HEK293 (cell line): ENCODE measurements around the gene PIGM.
A peak's percentile ranks its signal among the peaks of the same experiment; 100 is the strongest.

Source experiments
- CTCF ChIA-PET: fragments of 350-600 bp; formaldehyde crosslinking; extraction: SDS; loops from one replicate; lab custom pipeline; 2021; ENCODE audit warnings: antibody characterized with exemption; lab: Yijun Ruan, JAX
- POLR2A ChIA-PET: fragments of 300-600 bp; formaldehyde crosslinking; extraction: SDS; loops from one replicate; lab custom pipeline; 2020; ENCODE audit warnings: antibody characterized with exemption, inconsistent platforms; lab: Yijun Ruan, JAX
- H3K27ac ChIP-seq: fragments of 200-500 bp; sonication (Bioruptor generic); 2 replicates; pipeline ENCODE4 v1.5.1; 2014; ENCODE audit warnings: low read depth, low read length, control low read depth, inconsistent platforms; ENCODE audit errors: extremely low read depth
- H3K36me3 ChIP-seq, 2 experiments: fragments of 200-500 bp in 1 of 2; sonication (Bioruptor generic) in 1 of 2; 1 replicate in 1 of 2; 2 replicates in 1 of 2; pipeline ENCODE4 v1.5.1; 2014 to 2017; ENCODE audit warnings: inconsistent platforms in 2 of 2, low read length in 2 of 2; ENCODE audit not compliant: control insufficient read depth in 2 of 2, insufficient read depth in 1 of 2
- H3K4me1 ChIP-seq: fragments of 200-500 bp; sonication (Bioruptor generic); 2 replicates; pipeline ENCODE4 v1.5.1; 2014; ENCODE audit warnings: mild to moderate bottlenecking, low read length, inconsistent platforms; ENCODE audit not compliant: control insufficient read depth, insufficient read depth
- H3K4me3 ChIP-seq: 2 replicates; pipeline ENCODE4 v1.5.1; 2011; ENCODE audit warnings: low read depth, mild to moderate bottlenecking, control low read depth, low read length, moderate library complexity
- H3K9me3 ChIP-seq: fragments of 200-500 bp; sonication (Bioruptor generic); 2 replicates; pipeline ENCODE4 v1.5.1; 2014; ENCODE audit warnings: low read depth, low read length, inconsistent platforms; ENCODE audit not compliant: control insufficient read depth, insufficient read depth
- HOXA7 ChIP-seq: sonication (generic); formaldehyde crosslinking; IDR thresholded peaks from 2 replicates; pipeline ENCODE4 v1.8.1; 2022; ENCODE audit warnings: missing genetic modification reagents, borderline replicate concordance
- KLF9 ChIP-seq: fragments of 450-650 bp; formaldehyde crosslinking; IDR thresholded peaks from 2 replicates; pipeline ENCODE4 v1.5.1; 2016; ENCODE audit warnings: missing biosample characterization, missing genetic modification characterization, low read depth
- MEIS1 ChIP-seq: sonication (generic); formaldehyde crosslinking; IDR thresholded peaks from 2 replicates; pipeline ENCODE4 v1.8.1; 2022; ENCODE audit warnings: missing genetic modification reagents, mild to moderate bottlenecking, borderline replicate concordance
- PRDM6 ChIP-seq: fragments of 450-650 bp; formaldehyde crosslinking; IDR thresholded peaks from 2 replicates; pipeline ENCODE4 v1.5.1; 2017; ENCODE audit warnings: missing biosample characterization, missing genetic modification characterization
- SCRT1 ChIP-seq: fragments of 450-650 bp; formaldehyde crosslinking; IDR thresholded peaks from 2 replicates; pipeline ENCODE4 v1.5.1; 2016; ENCODE audit warnings: missing biosample characterization, missing genetic modification characterization, borderline replicate concordance
- SP7 ChIP-seq: fragments of 450-650 bp; formaldehyde crosslinking; IDR thresholded peaks from 2 replicates; pipeline ENCODE4 v1.5.1; 2016; ENCODE audit warnings: missing biosample characterization, missing genetic modification characterization
- ZNF132 ChIP-seq: fragments of 450-650 bp; formaldehyde crosslinking; IDR thresholded peaks from 2 replicates; pipeline ENCODE4 v1.5.1; 2017; ENCODE audit warnings: missing biosample characterization, missing genetic modification characterization, borderline replicate concordance
- ZNF24 ChIP-seq: fragments of 450-650 bp; formaldehyde crosslinking; IDR thresholded peaks from 2 replicates; pipeline ENCODE4 v1.5.1; 2016; ENCODE audit warnings: missing biosample characterization, missing genetic modification characterization
- ZNF362 ChIP-seq: fragments of 450-650 bp; formaldehyde crosslinking; IDR thresholded peaks from 2 replicates; pipeline ENCODE4 v1.5.1; 2016; ENCODE audit warnings: missing biosample characterization, missing genetic modification characterization
- ZNF366 ChIP-seq: fragments of 450-650 bp; formaldehyde crosslinking; conservative IDR thresholded peaks from 2 replicates; pipeline ENCODE4 v1.5.1; 2016; ENCODE audit warnings: missing biosample characterization, missing genetic modification characterization
- ZNF558 ChIP-seq: fragments of 450-650 bp; formaldehyde crosslinking; IDR thresholded peaks from 2 replicates; pipeline ENCODE4 v1.5.1; 2016; ENCODE audit warnings: missing biosample characterization, missing genetic modification characterization
- ZNF561 ChIP-seq: fragments of 450-650 bp; IDR thresholded peaks from 2 replicates; pipeline ENCODE4 v1.5.1; 2018; ENCODE audit warnings: missing biosample characterization, missing genetic modification characterization, borderline replicate concordance
- ZNF747 ChIP-seq: fragments of 450-650 bp; formaldehyde crosslinking; IDR thresholded peaks from 2 replicates; pipeline ENCODE4 v1.5.1; 2016; ENCODE audit warnings: missing biosample characterization, missing genetic modification characterization
- ZNF76 ChIP-seq: fragments of 450-650 bp; formaldehyde crosslinking; IDR thresholded peaks from 2 replicates; pipeline ENCODE4; 2016; ENCODE audit warnings: low read depth, missing biosample characterization, missing genetic modification characterization, borderline replicate concordance
- TF ChIP-seq, protein P1 (sequence below): fragments of 450-650 bp; formaldehyde crosslinking; IDR thresholded peaks from 2 replicates; pipeline ENCODE4 v1.5.1; 2016; ENCODE audit warnings: missing biosample characterization, missing genetic modification characterization, borderline replicate concordance
- TF ChIP-seq, protein P2 (sequence below): fragments of 450-650 bp; formaldehyde crosslinking; IDR thresholded peaks from 2 replicates; pipeline ENCODE4 v1.5.1; 2016; ENCODE audit warnings: missing biosample characterization, missing genetic modification characterization
- TF ChIP-seq, protein P3 (sequence below): fragments of 450-650 bp; formaldehyde crosslinking; IDR thresholded peaks from 2 replicates; pipeline ENCODE4 v1.5.1; 2016; ENCODE audit warnings: missing biosample characterization, missing genetic modification characterization, low read depth
- TF ChIP-seq, protein P4 (sequence below): fragments of 450-650 bp; IDR thresholded peaks from 2 replicates; pipeline ENCODE4 v1.5.1; 2018; ENCODE audit warnings: missing biosample characterization, mild to moderate bottlenecking, missing genetic modification characterization

The PIGM gene

DNA sequence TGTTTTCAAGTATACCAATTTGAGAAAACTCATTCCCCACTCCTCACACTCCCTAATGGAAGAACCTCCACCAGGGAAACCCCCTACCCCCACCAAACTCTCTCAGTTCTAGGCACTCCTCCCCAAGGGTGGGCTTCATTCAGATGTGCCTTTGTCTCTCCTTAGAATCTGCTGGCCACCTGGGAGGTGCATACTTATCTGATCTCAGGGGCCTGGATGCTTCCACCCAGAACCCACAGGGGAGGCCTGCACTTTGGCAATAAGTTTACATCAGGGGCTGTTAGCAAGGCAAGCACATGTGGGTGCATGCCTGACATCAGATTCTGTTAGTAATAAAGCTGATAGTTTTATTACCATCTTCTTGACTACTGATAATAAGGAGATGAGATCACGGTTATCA lies 45.3 kb downstream of the PIGM start:
- TF ChIP-seq, protein P1, sequence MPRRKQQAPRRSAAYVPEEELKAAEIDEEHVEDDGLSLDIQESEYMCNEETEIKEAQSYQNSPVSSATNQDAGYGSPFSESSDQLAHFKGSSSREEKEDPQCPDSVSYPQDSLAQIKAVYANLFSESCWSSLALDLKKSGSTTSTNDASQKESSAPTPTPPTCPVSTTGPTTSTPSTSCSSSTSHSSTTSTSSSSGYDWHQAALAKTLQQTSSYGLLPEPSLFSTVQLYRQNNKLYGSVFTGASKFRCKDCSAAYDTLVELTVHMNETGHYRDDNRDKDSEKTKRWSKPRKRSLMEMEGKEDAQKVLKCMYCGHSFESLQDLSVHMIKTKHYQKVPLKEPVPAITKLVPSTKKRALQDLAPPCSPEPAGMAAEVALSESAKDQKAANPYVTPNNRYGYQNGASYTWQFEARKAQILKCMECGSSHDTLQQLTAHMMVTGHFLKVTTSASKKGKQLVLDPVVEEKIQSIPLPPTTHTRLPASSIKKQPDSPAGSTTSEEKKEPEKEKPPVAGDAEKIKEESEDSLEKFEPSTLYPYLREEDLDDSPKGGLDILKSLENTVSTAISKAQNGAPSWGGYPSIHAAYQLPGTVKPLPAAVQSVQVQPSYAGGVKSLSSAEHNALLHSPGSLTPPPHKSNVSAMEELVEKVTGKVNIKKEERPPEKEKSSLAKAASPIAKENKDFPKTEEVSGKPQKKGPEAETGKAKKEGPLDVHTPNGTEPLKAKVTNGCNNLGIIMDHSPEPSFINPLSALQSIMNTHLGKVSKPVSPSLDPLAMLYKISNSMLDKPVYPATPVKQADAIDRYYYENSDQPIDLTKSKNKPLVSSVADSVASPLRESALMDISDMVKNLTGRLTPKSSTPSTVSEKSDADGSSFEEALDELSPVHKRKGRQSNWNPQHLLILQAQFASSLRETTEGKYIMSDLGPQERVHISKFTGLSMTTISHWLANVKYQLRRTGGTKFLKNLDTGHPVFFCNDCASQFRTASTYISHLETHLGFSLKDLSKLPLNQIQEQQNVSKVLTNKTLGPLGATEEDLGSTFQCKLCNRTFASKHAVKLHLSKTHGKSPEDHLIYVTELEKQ (tag by site-specific recombination), result no peak
- TF ChIP-seq, protein P2, sequence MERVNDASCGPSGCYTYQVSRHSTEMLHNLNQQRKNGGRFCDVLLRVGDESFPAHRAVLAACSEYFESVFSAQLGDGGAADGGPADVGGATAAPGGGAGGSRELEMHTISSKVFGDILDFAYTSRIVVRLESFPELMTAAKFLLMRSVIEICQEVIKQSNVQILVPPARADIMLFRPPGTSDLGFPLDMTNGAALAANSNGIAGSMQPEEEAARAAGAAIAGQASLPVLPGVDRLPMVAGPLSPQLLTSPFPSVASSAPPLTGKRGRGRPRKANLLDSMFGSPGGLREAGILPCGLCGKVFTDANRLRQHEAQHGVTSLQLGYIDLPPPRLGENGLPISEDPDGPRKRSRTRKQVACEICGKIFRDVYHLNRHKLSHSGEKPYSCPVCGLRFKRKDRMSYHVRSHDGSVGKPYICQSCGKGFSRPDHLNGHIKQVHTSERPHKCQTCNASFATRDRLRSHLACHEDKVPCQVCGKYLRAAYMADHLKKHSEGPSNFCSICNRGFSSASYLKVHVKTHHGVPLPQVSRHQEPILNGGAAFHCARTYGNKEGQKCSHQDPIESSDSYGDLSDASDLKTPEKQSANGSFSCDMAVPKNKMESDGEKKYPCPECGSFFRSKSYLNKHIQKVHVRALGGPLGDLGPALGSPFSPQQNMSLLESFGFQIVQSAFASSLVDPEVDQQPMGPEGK (tag by site-specific recombination), result no peak
- TF ChIP-seq ZNF76 (tag by site-specific recombination) (no peak), MEIS1 (CRISPR knock-in tag) (no peak), ZNF558 (tag by site-specific recombination) (peak; percentile 90)
- CTCF ChIA-PET, result interaction anchor here (1.6 kb wide), 1 partner anchor 19 kb away, joined by 4 read pairs; no protein-coding TSS in a partner anchor

GRCh38 chr1:159986093-159986492 lies 45.7 kb downstream of the PIGM start:
- TF ChIP-seq SP7 (tag by site-specific recombination), result no peak
- no peak for TF ChIP-seq ZNF132 (tag by site-specific recombination)
- no peak for TF ChIP-seq ZNF362 (tag by site-specific recombination)
- no peak for TF ChIP-seq HOXA7 (CRISPR knock-in tag)
- no peak for TF ChIP-seq ZNF366
- no peak for TF ChIP-seq ZNF747 (tag by site-specific recombination)
- TF ChIP-seq SCRT1, result no peak
- TF ChIP-seq, protein P3, sequence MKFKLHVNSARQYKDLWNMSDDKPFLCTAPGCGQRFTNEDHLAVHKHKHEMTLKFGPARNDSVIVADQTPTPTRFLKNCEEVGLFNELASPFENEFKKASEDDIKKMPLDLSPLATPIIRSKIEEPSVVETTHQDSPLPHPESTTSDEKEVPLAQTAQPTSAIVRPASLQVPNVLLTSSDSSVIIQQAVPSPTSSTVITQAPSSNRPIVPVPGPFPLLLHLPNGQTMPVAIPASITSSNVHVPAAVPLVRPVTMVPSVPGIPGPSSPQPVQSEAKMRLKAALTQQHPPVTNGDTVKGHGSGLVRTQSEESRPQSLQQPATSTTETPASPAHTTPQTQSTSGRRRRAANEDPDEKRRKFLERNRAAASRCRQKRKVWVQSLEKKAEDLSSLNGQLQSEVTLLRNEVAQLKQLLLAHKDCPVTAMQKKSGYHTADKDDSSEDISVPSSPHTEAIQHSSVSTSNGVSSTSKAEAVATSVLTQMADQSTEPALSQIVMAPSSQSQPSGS (tag by site-specific recombination), result no peak
- TF ChIP-seq ZNF24 (tag by site-specific recombination), result no peak
- TF ChIP-seq PRDM6 (tag by site-specific recombination), result no peak
- TF ChIP-seq ZNF561 (tag by site-specific recombination), result no peak
- TF ChIP-seq, protein P4, sequence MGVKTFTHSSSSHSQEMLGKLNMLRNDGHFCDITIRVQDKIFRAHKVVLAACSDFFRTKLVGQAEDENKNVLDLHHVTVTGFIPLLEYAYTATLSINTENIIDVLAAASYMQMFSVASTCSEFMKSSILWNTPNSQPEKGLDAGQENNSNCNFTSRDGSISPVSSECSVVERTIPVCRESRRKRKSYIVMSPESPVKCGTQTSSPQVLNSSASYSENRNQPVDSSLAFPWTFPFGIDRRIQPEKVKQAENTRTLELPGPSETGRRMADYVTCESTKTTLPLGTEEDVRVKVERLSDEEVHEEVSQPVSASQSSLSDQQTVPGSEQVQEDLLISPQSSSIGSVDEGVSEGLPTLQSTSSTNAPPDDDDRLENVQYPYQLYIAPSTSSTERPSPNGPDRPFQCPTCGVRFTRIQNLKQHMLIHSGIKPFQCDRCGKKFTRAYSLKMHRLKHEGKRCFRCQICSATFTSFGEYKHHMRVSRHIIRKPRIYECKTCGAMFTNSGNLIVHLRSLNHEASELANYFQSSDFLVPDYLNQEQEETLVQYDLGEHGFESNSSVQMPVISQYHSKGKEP (tag by site-specific recombination), result no peak
- TF ChIP-seq KLF9, result no peak
- ChIA-PET CTCF (interaction anchor here (1.6 kb wide), 1 partner anchor 19 kb away, joined by 4 read pairs; no protein-coding TSS in a partner anchor), POLR2A (no interaction called here)
- H3K27ac ChIP-seq, result no peak overlapping the region
- no peak overlapping the region for H3K4me3 ChIP-seq
- no peaks in the 10 kb centered on the region for H3K36me3 ChIP-seq
- H3K9me3 ChIP-seq, result no peaks in the 10 kb centered on the region
- H3K4me1 ChIP-seq, result no peaks in the 10 kb centered on the region

More for the DNA sequence above, 45.3 kb downstream of the PIGM start:
- H3K4me1 ChIP-seq, result no peaks in the 10 kb centered on the region
- POLR2A ChIA-PET, result no interaction called here
- no peak overlapping the region for H3K4me3 ChIP-seq
- H3K9me3 ChIP-seq, result no peaks in the 10 kb centered on the region
- no peaks in the 10 kb centered on the region for H3K36me3 ChIP-seq
- H3K27ac ChIP-seq, result no peak overlapping the region
